Smooth muscle cell (in vitro differentiated cells): ENCODE results near the gene CCDC9B. TPM values are rescaled to one million over a fixed set of nuclear protein-coding genes. Genes with fewer than 3 reads are reported as not detected.

ENCODE experiments used
- DNase-seq: peaks from one replicate; lab custom pipeline; 2025; ENCODE audit not compliant: unreplicated experiment; lab: John Stamatoyannopoulos, UW
- H2AFZ ChIP-seq: fragments of 200-600 bp; sonication (generic); 2 replicates; pipeline ENCODE4 v1.6.0; 2016; ENCODE audit warnings: antibody characterized with exemption, low read depth, mild to moderate bottlenecking
- H3F3A ChIP-seq: fragments of 200-600 bp; sonication (generic); 2 replicates; pipeline ENCODE4 v1.6.0; 2017; ENCODE audit warnings: antibody characterized with exemption, low read depth
- H3K27ac ChIP-seq: fragments of 200-600 bp; sonication (generic); 2 replicates; pipeline ENCODE4 v1.5.1; 2016; ENCODE audit warnings: low read depth, mild to moderate bottlenecking
- H3K27me3 ChIP-seq: fragments of 200-600 bp; sonication (generic); 2 replicates; pipeline ENCODE4 v1.6.1; 2016; ENCODE audit warnings: low read depth, mild to moderate bottlenecking
- H3K36me3 ChIP-seq: fragments of 200-600 bp; sonication (generic); 2 replicates; pipeline ENCODE4 v1.5.1; 2016; ENCODE audit warnings: low read depth
- H3K4me1 ChIP-seq: fragments of 200-600 bp; sonication (generic); 2 replicates; pipeline ENCODE4 v1.5.1; 2016; ENCODE audit warnings: low read depth
- H3K4me2 ChIP-seq: fragments of 200-600 bp; sonication (generic); 2 replicates; pipeline ENCODE4 v1.6.0; 2016; ENCODE audit warnings: mild to moderate bottlenecking
- H3K4me3 ChIP-seq: fragments of 200-600 bp; sonication (generic); 2 replicates; pipeline ENCODE4 v1.5.1; 2016; ENCODE audit warnings: mild to moderate bottlenecking
- H3K79me2 ChIP-seq: fragments of 200-600 bp; sonication (generic); 2 replicates; pipeline ENCODE4 v1.6.0; 2016; ENCODE audit warnings: low read depth, mild to moderate bottlenecking
- H3K9ac ChIP-seq: fragments of 200-600 bp; sonication (generic); 2 replicates; pipeline ENCODE4 v1.6.0; 2016; ENCODE audit warnings: low read depth
- H3K9me3 ChIP-seq: fragments of 200-600 bp; sonication (generic); replicated peaks from 2 replicates; pipeline ENCODE4 v1.5.1; 2016; ENCODE audit warnings: low read depth
- H4K20me1 ChIP-seq: fragments of 200-600 bp; sonication (generic); 2 replicates; pipeline ENCODE4 v1.6.0; 2016; ENCODE audit warnings: low read depth
- WGBS: methylation state at CpG from one replicate; pipeline ENCODE4 v1.1.7; 2016; ENCODE audit warnings: low lambda C conversion rate; 5-methylcytosine and 5-hydroxymethylcytosine counted together
- polyA plus RNA-seq: library from polyadenylated mRNA; unstranded; fragments of >200 nt; fragmentation: Nextera tagmentation; extraction: Ambion mirVana; gene quantifications from 2 replicates; pipeline ENCODE4 v1.2.1, GENCODE V29; 2016
- total RNA-seq: library from RNA; depleted of rRNA; stranded (reverse); fragments of >200 nt; gene quantifications from 2 replicates; pipeline ENCODE4 v1.2.3, GENCODE V29; 2014
- TF ChIP-seq, protein P1 (sequence below): fragments of 200-600 bp; sonication (generic); IDR thresholded peaks from 2 replicates; pipeline ENCODE4 v1.5.1; 2017; ENCODE audit warnings: borderline replicate concordance, mild to moderate bottlenecking, antibody characterized with exemption; ENCODE audit not compliant: insufficient read depth, poor library complexity, severe bottlenecking

Gene CCDC9B
- total and polyA plus RNA-seq, 2 experiments from 2014 or later, result 0.97 to 3.8 TPM

DNA sequence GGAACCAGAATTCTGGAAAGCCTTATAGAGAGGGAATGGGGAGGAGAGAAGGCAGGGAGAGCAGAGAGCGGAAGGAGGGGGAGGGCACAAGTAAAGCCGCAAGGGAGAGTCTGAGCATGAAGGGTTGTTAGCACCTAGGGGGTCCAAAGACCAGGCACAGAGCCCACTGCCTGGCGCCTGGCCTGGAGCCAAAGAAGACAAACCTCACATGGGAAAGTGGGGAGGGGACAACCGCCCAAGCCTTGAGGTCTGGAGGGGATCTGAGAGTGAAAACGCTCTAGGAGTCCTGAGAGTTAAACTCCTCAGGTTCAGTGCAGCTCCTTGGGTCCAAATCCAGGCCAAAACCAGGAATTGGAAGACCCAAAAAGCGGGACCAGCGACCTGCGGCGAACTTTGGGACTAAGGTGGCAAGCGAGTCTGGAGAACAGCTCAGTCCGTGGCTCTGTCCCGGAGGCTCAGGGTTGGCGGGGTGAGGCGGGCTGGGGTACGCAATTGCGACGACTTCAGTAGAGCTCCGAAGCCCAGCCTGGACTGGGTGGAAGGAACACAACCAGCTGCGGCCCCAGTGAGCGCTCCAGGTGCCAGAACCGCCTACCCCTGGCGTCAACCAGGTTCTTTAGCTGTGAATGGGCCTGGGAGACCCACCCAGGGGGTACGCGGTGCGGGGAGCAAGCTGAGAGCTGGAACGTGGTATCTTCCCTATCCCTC is 18.1 kb downstream of the CCDC9B start:
- peaks cover 33% of the 10 kb centered on the region for H3K4me1 ChIP-seq
- H3K4me2 ChIP-seq, result peak overlapping the region; percentile 84
- no peak for DNase-seq
- WGBS, result 23% methylated on average over 25 of the region's 26 CpGs
- no peaks in the 10 kb centered on the region for H3F3A ChIP-seq
- no peaks in the 10 kb centered on the region for H3K9me3 ChIP-seq
- H3K4me3 ChIP-seq, result peak overlapping the region; percentile 53
- H3K27me3 ChIP-seq, result peaks cover 2% of the 10 kb centered on the region
- TF ChIP-seq, protein P1, sequence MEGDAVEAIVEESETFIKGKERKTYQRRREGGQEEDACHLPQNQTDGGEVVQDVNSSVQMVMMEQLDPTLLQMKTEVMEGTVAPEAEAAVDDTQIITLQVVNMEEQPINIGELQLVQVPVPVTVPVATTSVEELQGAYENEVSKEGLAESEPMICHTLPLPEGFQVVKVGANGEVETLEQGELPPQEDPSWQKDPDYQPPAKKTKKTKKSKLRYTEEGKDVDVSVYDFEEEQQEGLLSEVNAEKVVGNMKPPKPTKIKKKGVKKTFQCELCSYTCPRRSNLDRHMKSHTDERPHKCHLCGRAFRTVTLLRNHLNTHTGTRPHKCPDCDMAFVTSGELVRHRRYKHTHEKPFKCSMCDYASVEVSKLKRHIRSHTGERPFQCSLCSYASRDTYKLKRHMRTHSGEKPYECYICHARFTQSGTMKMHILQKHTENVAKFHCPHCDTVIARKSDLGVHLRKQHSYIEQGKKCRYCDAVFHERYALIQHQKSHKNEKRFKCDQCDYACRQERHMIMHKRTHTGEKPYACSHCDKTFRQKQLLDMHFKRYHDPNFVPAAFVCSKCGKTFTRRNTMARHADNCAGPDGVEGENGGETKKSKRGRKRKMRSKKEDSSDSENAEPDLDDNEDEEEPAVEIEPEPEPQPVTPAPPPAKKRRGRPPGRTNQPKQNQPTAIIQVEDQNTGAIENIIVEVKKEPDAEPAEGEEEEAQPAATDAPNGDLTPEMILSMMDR, result no peak
- H4K20me1 ChIP-seq, result peaks cover 17% of the 10 kb centered on the region
- H3K27ac ChIP-seq, result no peak overlapping the region
- H3K9ac ChIP-seq, result no peak overlapping the region
- H3K36me3 ChIP-seq, result no peaks in the 10 kb centered on the region
- no peak overlapping the region for H2AFZ ChIP-seq
- peaks cover 23% of the 10 kb centered on the region for H3K79me2 ChIP-seq

DNA sequence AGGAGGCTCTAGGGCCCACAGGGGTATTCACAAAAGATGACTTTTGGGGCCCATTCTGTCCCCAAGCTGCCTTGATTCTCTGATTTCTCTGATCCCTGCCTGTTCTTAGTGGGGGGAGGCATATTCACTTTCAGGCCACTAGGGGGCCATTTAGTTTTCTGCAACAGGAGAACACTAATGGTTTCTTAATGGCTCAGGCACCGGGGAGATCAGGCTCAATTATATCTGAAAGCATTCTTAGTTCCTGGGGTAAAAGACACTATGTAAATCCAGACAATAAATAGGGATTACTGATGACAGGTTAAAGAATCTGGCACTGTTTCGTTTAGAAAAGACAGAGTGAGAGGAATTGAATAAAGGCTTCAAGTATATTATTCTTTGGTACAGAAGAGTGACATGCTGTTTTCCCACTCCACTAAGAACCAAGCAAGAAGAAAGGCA is 19.8 kb downstream of the CCDC9B start:
- Histone ChIP-seq H3K4me3 (no peak overlapping the region), H3K9ac (no peak overlapping the region), H3K27me3 (peaks cover 17% of the 10 kb centered on the region), H2AFZ (no peak overlapping the region), H3K4me2 (no peak overlapping the region), H3K4me1 (peaks cover 15% of the 10 kb centered on the region), H3K36me3 (no peaks in the 10 kb centered on the region), H3F3A (no peaks in the 10 kb centered on the region), H3K27ac (no peak overlapping the region), H3K9me3 (no peaks in the 10 kb centered on the region), H3K79me2 (peaks cover 14% of the 10 kb centered on the region), H4K20me1 (peaks cover 11% of the 10 kb centered on the region)
- TF ChIP-seq, protein P1, result peak; percentile 85
- WGBS, result 0% methylated on average over 2 of the region's 2 CpGs
- DNase-seq, result no peak

DNA sequence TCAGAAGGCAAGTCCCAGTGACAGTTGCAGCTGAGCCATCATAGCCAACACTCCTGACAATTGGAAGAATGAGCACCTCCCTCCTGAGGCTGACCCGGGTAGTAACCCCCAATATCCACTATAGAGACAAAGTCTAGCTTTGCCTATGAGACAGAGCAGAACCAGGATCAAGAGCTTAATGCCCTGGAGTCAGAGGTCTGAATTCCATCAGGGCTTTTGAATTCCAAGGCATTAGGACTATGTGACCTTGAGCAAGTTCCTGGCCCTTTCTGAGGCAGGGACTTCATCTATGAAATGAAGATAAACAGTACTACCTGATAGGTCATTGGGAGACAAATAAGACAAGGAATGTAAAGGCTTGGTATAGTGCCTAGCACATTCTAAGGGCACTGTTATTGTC is 20.3 kb downstream of the CCDC9B start:
- peaks cover 6% of the 10 kb centered on the region for H4K20me1 ChIP-seq
- H3K36me3 ChIP-seq, result no peaks in the 10 kb centered on the region
- no peak overlapping the region for H3K4me3 ChIP-seq
- H3K79me2 ChIP-seq, result peaks cover 9% of the 10 kb centered on the region
- H3K27me3 ChIP-seq, result peaks cover 21% of the 10 kb centered on the region
- TF ChIP-seq, protein P1, result no peak
- no peak overlapping the region for H3K4me2 ChIP-seq
- DNase-seq, result no peak
- 75% methylated on average over 1 of the region's 1 CpG for WGBS
- no peak overlapping the region for H2AFZ ChIP-seq
- H3F3A ChIP-seq, result no peaks in the 10 kb centered on the region
- H3K9me3 ChIP-seq, result no peaks in the 10 kb centered on the region
- H3K9ac ChIP-seq, result no peak overlapping the region
- H3K4me1 ChIP-seq, result peaks cover 10% of the 10 kb centered on the region
- no peak overlapping the region for H3K27ac ChIP-seq

DNA sequence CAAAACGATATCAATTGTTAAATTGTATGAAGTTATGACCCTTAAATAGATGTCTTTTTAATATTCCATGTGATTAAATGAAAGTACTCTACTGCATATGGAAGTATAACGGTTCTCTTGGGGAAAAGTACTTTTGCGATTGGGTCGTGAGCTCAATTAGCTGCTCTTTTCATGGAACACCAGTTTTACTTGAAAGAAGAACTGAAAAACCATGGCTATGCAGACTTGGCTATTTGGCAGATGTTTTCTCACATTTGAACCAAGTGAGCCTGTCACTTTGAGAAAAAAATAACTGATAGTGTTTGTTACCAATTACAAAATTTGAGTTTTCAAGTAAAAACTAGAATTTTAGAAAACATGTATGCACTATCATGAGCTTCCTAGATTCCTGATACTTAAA is 23.2 kb downstream of the CCDC9B start:
- TF ChIP-seq, protein P1, result no peak

More for the DNA sequence above, 23.2 kb downstream of the CCDC9B start:
- Histone ChIP-seq H3F3A (no peaks in the 10 kb centered on the region), H3K27ac (no peak overlapping the region), H3K9me3 (no peaks in the 10 kb centered on the region), H3K36me3 (no peaks in the 10 kb centered on the region), H3K79me2 (no peaks in the 10 kb centered on the region), H3K4me1 (no peaks in the 10 kb centered on the region), H3K27me3 (peaks cover 41% of the 10 kb centered on the region), H3K4me3 (no peak overlapping the region), H3K4me2 (no peak overlapping the region), H4K20me1 (no peaks in the 10 kb centered on the region), H3K9ac (no peak overlapping the region), H2AFZ (no peak overlapping the region)
- DNase-seq, result no peak
- WGBS, result 85% methylated on average over 4 of the region's 4 CpGs
